Measurements from ENCODE around the gene SPINK7.

- TF ChIP-seq CTCF (IDR thresholded peaks at IDR 0.05), result no peak
- no peak for TF ChIP-seq POLR2AphosphoS5 (IDR thresholded peaks at IDR 0.05; ENCODE audit: low read depth, low read length)
- TF ChIP-seq EZH2phosphoT487 (IDR thresholded peaks at IDR 0.05; ENCODE audit: borderline replicate concordance, low read depth), result no peak
- no peak for TF ChIP-seq ELF1 (IDR thresholded peaks at IDR 0.05)
- TF ChIP-seq TAF1 (IDR thresholded peaks at IDR 0.05; ENCODE audit: borderline replicate concordance, low read depth, low read length), result no peak
- no peak for TF ChIP-seq TCF12 (IDR thresholded peaks at IDR 0.05)
- TF ChIP-seq REST (IDR thresholded peaks at IDR 0.05; ENCODE audit: low read depth, low read length), result no peak
- no peak for TF ChIP-seq YY1 (IDR thresholded peaks at IDR 0.05; ENCODE audit: low read depth)
- no peak for TF ChIP-seq RFX5 (IDR thresholded peaks at IDR 0.05; ENCODE audit: low read length)
- no peak for TF ChIP-seq USF1 (IDR thresholded peaks at IDR 0.05; ENCODE audit: borderline replicate concordance, low read depth)
- TF ChIP-seq GABPA (IDR thresholded peaks at IDR 0.05; ENCODE audit: low read depth), result no peak
Measured at GRCh38 chr5:148336704-148337435, 24.6 kb downstream of the SPINK7 start.
